Nucleus accumbens (tissue), 56 donors: ENCODE results near the gene SLC24A2.
A peak's percentile ranks its signal among the peaks of the same experiment; 100 is the strongest.
"Not testable (repeated sequence)": the region's sequence is repeated elsewhere in the genome, so short reads cannot be mapped to it uniquely, and the experiment has no call there.

Experiments used
- DNase-seq, 56 donors: peaks; one replicate each; lab custom pipeline; 2025; lab: John Stamatoyannopoulos, UW

The SLC24A2 gene

GRCh38 chr9:19788614-19789271, at the start of gene SLC24A2:
Gene SLC24A2 (minus strand): TSS chr9:19789037.
- peak in 43 of 56 donors; percentile 21 to 78 (median 61) for DNase-seq

GRCh38 chr9:19833331-19833730, 44.5 kb upstream of the SLC24A2 start:
- DNase-seq: not testable (repeated sequence)

- DNase-seq: no peak
Observed at GRCh38 chr9:19830796-19831195, 42.0 kb upstream of the SLC24A2 start.

GRCh38 chr9:19828576-19829109, 39.8 kb upstream of the SLC24A2 start:
- no peak for DNase-seq

- DNase-seq: no peak
Observed at GRCh38 chr9:19816769-19817168, 27.9 kb upstream of the SLC24A2 start.

GRCh38 chr9:19812194-19812593, 23.4 kb upstream of the SLC24A2 start:
- no peak for DNase-seq

- no peak for DNase-seq
Observed at GRCh38 chr9:19809422-19810269, 20.8 kb upstream of the SLC24A2 start.

- DNase-seq: no peak
Observed at GRCh38 chr9:19807182-19807892, 18.5 kb upstream of the SLC24A2 start.

- DNase-seq: no peak
Observed at GRCh38 chr9:19804431-19804830, 15.6 kb upstream of the SLC24A2 start.

GRCh38 chr9:19800884-19801283, 12.0 kb upstream of the SLC24A2 start:
- DNase-seq: no peak

- DNase-seq: no peak
Observed at GRCh38 chr9:19799784-19800183, 10.9 kb upstream of the SLC24A2 start.

- DNase-seq: peak in 30 of 56 donors; percentile 9 to 71 (median 37)
Observed at GRCh38 chr9:19788152-19788551, 685 bp downstream of the SLC24A2 start.

GRCh38 chr9:19787672-19788071, 1.2 kb downstream of the SLC24A2 start:
- DNase-seq: no peak

GRCh38 chr9:19785230-19785629, 3.6 kb downstream of the SLC24A2 start:
- DNase-seq: peak in 21 of 56 donors; percentile 6 to 41 (median 18)

- DNase-seq: no peak
Observed at GRCh38 chr9:19784136-19784535, 4.7 kb downstream of the SLC24A2 start.

GRCh38 chr9:19783500-19783899, 5.3 kb downstream of the SLC24A2 start:
- DNase-seq: no peak

- DNase-seq: peak in 10 of 56 donors; percentile 5 to 43 (median 17)
Observed at GRCh38 chr9:19782005-19782404, 6.8 kb downstream of the SLC24A2 start.

- DNase-seq: no peak
Observed at GRCh38 chr9:19781240-19781639, 7.6 kb downstream of the SLC24A2 start.

- no peak for DNase-seq
Observed at GRCh38 chr9:19771446-19771845, 17.4 kb downstream of the SLC24A2 start.

GRCh38 chr9:19770973-19771372, 17.9 kb downstream of the SLC24A2 start:
- DNase-seq: peak in 1 of 56 donors; percentile 15

- DNase-seq: no peak
Observed at GRCh38 chr9:19769213-19769612, 19.6 kb downstream of the SLC24A2 start.
